Measurements from ENCODE around the gene PKN2.

PKN2 gene

GRCh38 chr1:88683541-88684481 lies at the start of gene PKN2:
PKN2 (plus strand) TSS chr1:88684273; CDS start chr1:88684581, 308 bp downstream.
- peak; percentile 97 to 98 for DNase-seq

- no peak for DNase-seq
Measured at GRCh38 chr1:88634538-88634937, 49.5 kb upstream of the PKN2 start.

GRCh38 chr1:88640060-88640459 lies 44.0 kb upstream of the PKN2 start:
- no peak for DNase-seq

GRCh38 chr1:88645886-88646285 lies 38.2 kb upstream of the PKN2 start:
- DNase-seq, result no peak

GRCh38 chr1:88646476-88647248 lies 37.4 kb upstream of the PKN2 start:
- no peak for DNase-seq

- no peak for DNase-seq
Measured at GRCh38 chr1:88647249-88647645, 36.8 kb upstream of the PKN2 start.

GRCh38 chr1:88647749-88648415 lies 36.2 kb upstream of the PKN2 start:
- DNase-seq, result no peak

- no peak for DNase-seq
Measured at GRCh38 chr1:88648706-88649105, 35.4 kb upstream of the PKN2 start.

GRCh38 chr1:88649932-88650331 lies 34.1 kb upstream of the PKN2 start:
- DNase-seq, result no peak

- DNase-seq, result no peak
Measured at GRCh38 chr1:88650676-88651418, 33.2 kb upstream of the PKN2 start.

GRCh38 chr1:88655140-88655539 lies 28.9 kb upstream of the PKN2 start:
- DNase-seq, result no peak

GRCh38 chr1:88655685-88656299 lies 28.3 kb upstream of the PKN2 start:
- peak in 1 of 2 donors; percentile 55 for DNase-seq

GRCh38 chr1:88658419-88658818 lies 25.7 kb upstream of the PKN2 start:
- DNase-seq, result no peak

- DNase-seq, result no peak
Measured at GRCh38 chr1:88659552-88659951, 24.5 kb upstream of the PKN2 start.

GRCh38 chr1:88661188-88661587 lies 22.9 kb upstream of the PKN2 start:
- DNase-seq, result no peak

GRCh38 chr1:88661951-88662699 lies 21.9 kb upstream of the PKN2 start:
- DNase-seq, result no peak

GRCh38 chr1:88662723-88663122 lies 21.4 kb upstream of the PKN2 start:
- DNase-seq, result no peak

GRCh38 chr1:88668405-88668804 lies 15.7 kb upstream of the PKN2 start:
- no peak for DNase-seq

- no peak for DNase-seq
Measured at GRCh38 chr1:88670462-88670861, 13.6 kb upstream of the PKN2 start.

GRCh38 chr1:88673446-88673845 lies 10.6 kb upstream of the PKN2 start:
- no peak for DNase-seq

- DNase-seq, result no peak
Measured at GRCh38 chr1:88678405-88678804, 5.7 kb upstream of the PKN2 start.

All from CD4-positive, alpha-beta T cell treated with Interferon alpha-2 for 1 hour (primary cell).